H1 (cell line): ENCODE measurements around the gene MKX. TPM values are rescaled to one million over a fixed set of nuclear protein-coding genes. Genes with fewer than 3 reads are reported as not detected.
A peak's percentile ranks its signal among the peaks of the same experiment; 100 is the strongest.

Experiments used
- CTCF ChIA-PET: fragments of 300-600 bp; sonication (Branson Sonifier 250); formaldehyde crosslinking; loops from one replicate; lab custom pipeline; 2021; ENCODE audit not compliant: partially characterized antibody; lab: Charles Lee
- POLR2A ChIA-PET: fragments of 300-600 bp; sonication (Branson Sonifier 250); formaldehyde crosslinking; loops from one replicate; lab custom pipeline; 2021; ENCODE audit warnings: inconsistent platforms; ENCODE audit not compliant: partially characterized antibody; lab: Charles Lee
- DNase-seq, 2 experiments: peaks; one replicate each; pipeline versions ENCODE4 v3.0.0 to v3.0.0-alpha.2; 2010 to 2022; ENCODE audit warnings: low spot score in 2 of 2, low read depth in 1 of 2, mixed read lengths in 1 of 2
- FAIRE-seq: peaks from 2 replicates; lab custom pipeline; 2011; peaks lifted over from hg19 to GRCh38; lab: Jason Lieb, UNC
- H2AFZ ChIP-seq: 2 replicates; pipeline ENCODE4 v1.8.1; 2012; ENCODE audit warnings: low read length, inconsistent platforms
- H2AK5ac ChIP-seq: 2 replicates; pipeline ENCODE4 v1.6.1; 2013; ENCODE audit warnings: low read depth, low read length
- H2BK120ac ChIP-seq: replicated peaks from 2 replicates; pipeline ENCODE3; 2013; ENCODE audit warnings: low read depth, low read length, inconsistent platforms
- H2BK12ac ChIP-seq: 2 replicates; pipeline ENCODE4 v1.6.1; 2013; ENCODE audit warnings: low read depth, low read length
- H2BK15ac ChIP-seq: 2 replicates; pipeline ENCODE4 v1.6.1; 2013; ENCODE audit warnings: low read length
- H2BK20ac ChIP-seq: 2 replicates; pipeline ENCODE4 v1.6.1; 2013; ENCODE audit warnings: low read length
- H2BK5ac ChIP-seq: 2 replicates; pipeline ENCODE4 v1.6.1; 2013; ENCODE audit warnings: low read depth, low read length
- H3K14ac ChIP-seq: 2 replicates; pipeline ENCODE4 v1.6.1; 2013; ENCODE audit warnings: inconsistent platforms; ENCODE audit not compliant: insufficient read length
- H3K18ac ChIP-seq: 2 replicates; pipeline ENCODE4 v1.6.1; 2013; ENCODE audit warnings: low read length; ENCODE audit errors: extremely low read depth
- H3K23ac ChIP-seq: 2 replicates; pipeline ENCODE4 v1.6.1; 2013; ENCODE audit warnings: inconsistent platforms; ENCODE audit not compliant: insufficient read length
- H3K23me2 ChIP-seq: 2 replicates; pipeline ENCODE4 v1.6.1; 2013; ENCODE audit warnings: low read depth, low read length
- H3K27ac ChIP-seq: 2 replicates; pipeline ENCODE4 v1.6.1; 2011; ENCODE audit warnings: low read depth, low read length, inconsistent platforms
- H3K27me3 ChIP-seq, 4 experiments: replicated peaks in 1 of 4; 1 replicate in 1 of 4; 2 replicates in 3 of 4; pipeline versions ENCODE4 v1.6.1 to v1.8.1; 2011 to 2013; ENCODE audit warnings: low read length in 3 of 4, mild to moderate bottlenecking in 3 of 4, inconsistent platforms in 2 of 4, mixed read lengths in 2 of 4, moderate library complexity in 1 of 4; ENCODE audit not compliant: control insufficient read depth in 3 of 4, insufficient read depth in 3 of 4; ENCODE audit errors: extremely low read depth in 1 of 4
- H3K36me3 ChIP-seq, 4 experiments: 2 replicates each; pipeline versions ENCODE4 v1.6.1 to v1.8.1; 2011 to 2013; ENCODE audit warnings: mild to moderate bottlenecking in 4 of 4, low read length in 3 of 4, moderate library complexity in 2 of 4, control low read depth in 1 of 4, inconsistent platforms in 1 of 4; ENCODE audit not compliant: insufficient read depth in 4 of 4, control insufficient read depth in 2 of 4
- H3K4ac ChIP-seq: replicated peaks from 2 replicates; pipeline ENCODE3; 2013; ENCODE audit warnings: low read length, low read depth, mixed read lengths, inconsistent platforms; ENCODE audit not compliant: insufficient read length
- H3K4me1 ChIP-seq, 4 experiments: replicated peaks in 1 of 4; 1 replicate in 1 of 4; 2 replicates in 3 of 4; pipeline versions ENCODE4 v1.6.1 to v1.8.1; 2011 to 2013; ENCODE audit warnings: low read length in 3 of 4, inconsistent platforms in 2 of 4, mixed read lengths in 1 of 4; ENCODE audit not compliant: insufficient read depth in 4 of 4, control insufficient read depth in 3 of 4
- H3K4me2 ChIP-seq, 2 experiments: 2 replicates each; pipeline versions ENCODE4 v1.6.1 to v1.8.1; 2011 to 2013; ENCODE audit warnings: low read depth in 2 of 2, low read length in 2 of 2, control low read depth in 1 of 2, inconsistent platforms in 1 of 2, mild to moderate bottlenecking in 1 of 2; ENCODE audit not compliant: insufficient read depth in 1 of 2
- H3K4me3 ChIP-seq, 4 experiments: fragments of 200-600, 300-600 bp in 1 of 4; sonication (generic), shearing (Covaris generic), sonication (Bioruptor Twin) in 1 of 4; 2 replicates each; pipeline versions ENCODE4 v1.5.1 to v1.8.1; 2011 to 2016; ENCODE audit warnings: low read length in 4 of 4, low read depth in 3 of 4, control low read depth in 2 of 4, inconsistent platforms in 2 of 4, mild to moderate bottlenecking in 2 of 4, mixed read lengths in 1 of 4, moderate library complexity in 1 of 4; ENCODE audit not compliant: insufficient read depth in 2 of 4; ENCODE audit errors: extremely low read depth in 1 of 4
- H3K56ac ChIP-seq: replicated peaks from 2 replicates; pipeline ENCODE3; 2013; ENCODE audit warnings: low read depth, mild to moderate bottlenecking, mixed read lengths, low read length, inconsistent platforms; ENCODE audit not compliant: insufficient read length
- H3K79me1 ChIP-seq: 2 replicates; pipeline ENCODE4 v1.6.1; 2013; ENCODE audit warnings: low read depth, low read length, control low read depth
- H3K79me2 ChIP-seq, 2 experiments: 2 replicates each; pipeline versions ENCODE4 v1.6.1 to v1.8.1; 2012 to 2013; ENCODE audit warnings: low read length in 2 of 2, mild to moderate bottlenecking in 2 of 2, inconsistent platforms in 1 of 2; ENCODE audit not compliant: insufficient read depth in 2 of 2, control insufficient read depth in 1 of 2
- H3K9ac ChIP-seq, 4 experiments: replicated peaks in 1 of 4; 1 replicate in 1 of 4; 2 replicates in 3 of 4; pipeline versions ENCODE4 v1.6.1 to v1.8.1; 2011 to 2013; ENCODE audit warnings: low read depth in 3 of 4, low read length in 3 of 4, control low read depth in 2 of 4, mild to moderate bottlenecking in 2 of 4, moderate library complexity in 2 of 4, inconsistent platforms in 1 of 4; ENCODE audit errors: extremely low read depth in 1 of 4
- H3K9me3 ChIP-seq, 2 experiments: 2 replicates each; pipeline versions ENCODE4 v1.6.1 to v1.8.1; 2012 to 2013; ENCODE audit warnings: mild to moderate bottlenecking in 2 of 2, moderate library complexity in 2 of 2, control low read depth in 1 of 2, inconsistent platforms in 1 of 2, low read depth in 1 of 2, low read length in 1 of 2, mixed read lengths in 1 of 2; ENCODE audit not compliant: insufficient read depth in 2 of 2
- H4K20me1 ChIP-seq, 2 experiments: replicated peaks in 1 of 2; 2 replicates each; pipeline versions ENCODE3 to v1.8.1; 2011 to 2013; ENCODE audit warnings: inconsistent platforms in 2 of 2, low read length in 2 of 2, mild to moderate bottlenecking in 1 of 2; ENCODE audit not compliant: insufficient read depth in 2 of 2, control insufficient read depth in 1 of 2
- H4K5ac ChIP-seq: 2 replicates; pipeline ENCODE4 v1.6.1; 2013; ENCODE audit warnings: low read length, low read depth, mixed read lengths, inconsistent platforms; ENCODE audit not compliant: insufficient read length
- H4K8ac ChIP-seq: 2 replicates; pipeline ENCODE4 v1.8.0; 2013; ENCODE audit warnings: mild to moderate bottlenecking, moderate library complexity, low read length, inconsistent platforms; ENCODE audit not compliant: insufficient read depth; ENCODE audit errors: extremely low read depth
- H4K91ac ChIP-seq: replicated peaks from 2 replicates; pipeline ENCODE3; 2013; ENCODE audit warnings: low read length, mixed read lengths, inconsistent platforms; ENCODE audit not compliant: insufficient read length
- BCL11A ChIP-seq, 2 experiments: IDR thresholded peaks; one replicate each; pipeline ENCODE4 v1.6.1; 2011; ENCODE audit warnings: low read depth in 2 of 2, low read length in 2 of 2, mild to moderate bottlenecking in 2 of 2
- CTBP2 ChIP-seq: IDR thresholded peaks from 2 replicates; pipeline ENCODE4 v1.7.0; 2011; ENCODE audit warnings: borderline replicate concordance, mild to moderate bottlenecking, moderate library complexity, mixed read lengths, low read length; ENCODE audit not compliant: insufficient read depth, insufficient read length
- E2F6 ChIP-seq: IDR thresholded peaks from 2 replicates; pipeline ENCODE4 v1.6.1; 2012; ENCODE audit warnings: inconsistent platforms
- EZH2 ChIP-seq: fragments of 200-600 bp; sonication (generic); IDR thresholded peaks from 2 replicates; pipeline ENCODE4 v1.7.1; 2012; ENCODE audit warnings: low read depth, mild to moderate bottlenecking, moderate library complexity, low read length, inconsistent platforms; ENCODE audit not compliant: severe bottlenecking
- HDAC2 ChIP-seq, 2 experiments: fragments of 300-600 bp in 1 of 2; sonication (generic) in 1 of 2; IDR thresholded peaks; 2 replicates each; pipeline ENCODE4 v1.6.1; 2011 to 2012; ENCODE audit warnings: low read depth in 2 of 2, low read length in 2 of 2, mild to moderate bottlenecking in 2 of 2, moderate library complexity in 2 of 2, borderline replicate concordance in 1 of 2, inconsistent platforms in 1 of 2
- JUN ChIP-seq: IDR thresholded peaks from 2 replicates; pipeline ENCODE4 v1.6.1; 2011; ENCODE audit warnings: low read depth, mild to moderate bottlenecking, improper control_type of control experiment, low read length
- KDM5A ChIP-seq: fragments of 200-600 bp; IDR thresholded peaks from 2 replicates; pipeline ENCODE4 v1.7.1; 2012; ENCODE audit warnings: mild to moderate bottlenecking, low read length, inconsistent platforms, mixed read lengths
- SAP30 ChIP-seq: fragments of 300-600 bp; sonication (generic); IDR thresholded peaks from 2 replicates; pipeline ENCODE4 v1.7.1; 2012; ENCODE audit warnings: low read length, moderate library complexity, mild to moderate bottlenecking, inconsistent platforms; ENCODE audit not compliant: insufficient read depth, insufficient replicate concordance
- YY1 ChIP-seq: IDR thresholded peaks from 2 replicates; pipeline ENCODE4 v1.6.1; 2011; ENCODE audit warnings: low read depth, mild to moderate bottlenecking, low read length
- WGBS, 2 experiments: shearing (Covaris generic) in 1 of 2; methylation state at CpG; one replicate each; pipeline versions ENCODE4 v1.1.6 to v1.1.7; 2013 to 2015; ENCODE audit warnings: low lambda C conversion rate in 2 of 2, mixed read lengths in 2 of 2, inconsistent platforms in 1 of 2, low coverage in 1 of 2, missing lambda C conversion rate in 1 of 2; ENCODE audit not compliant: insufficient replicate concordance in 2 of 2, insufficient coverage in 1 of 2, insufficient read length in 1 of 2; ENCODE audit errors: extremely low coverage in 1 of 2, missing lambda C conversion rate in 1 of 2; 5-methylcytosine and 5-hydroxymethylcytosine counted together
- polyA plus RNA-seq, 7 experiments: library from polyadenylated mRNA; depleted of rRNA in 3 of 7; stranded (reverse) in 5 of 7; unstranded in 2 of 7; fragments of >200 nt in 5 of 7; fragments of 200-250 nt in 2 of 7; gene quantifications; 1 replicate in 5 of 7; 2 replicates in 1 of 7; 4 replicates in 1 of 7; pipeline versions ENCODE4 v1.2.1 to v1.2.3, GENCODE V29; 2011 to 2013; ENCODE audit warnings: missing spikeins in 2 of 7, mixed read lengths in 2 of 7
- total RNA-seq: library from RNA; stranded (reverse); fragmentation: NEBNext Ultra II Directional; extraction: Animal tissue kit (Norgen Biotek cat#: 25700); gene quantifications from 2 replicates; pipeline ENCODE4 v1.2.1, GENCODE V29; 2021

MKX gene
- total and polyA plus RNA-seq, 2 of the 8 experiments (the other 6 are each of a cell fraction or from before 2014, with no cell fraction given) = 0.21 to 1.3 TPM

- peak overlapping the region; percentile 51 to 80 (median 62) for H3K4me3 ChIP-seq
- no peak overlapping the region for H2BK120ac ChIP-seq
- H4K8ac ChIP-seq = peak overlapping the region; percentile 51; the same call in 1 of the 2 replicates
- H4K20me1 ChIP-seq = peaks cover 3 to 5% of the 10 kb centered on the region in 2 experiments
- DNase-seq (peak in 1 of 2 experiments; percentile 52), FAIRE-seq (no peak)
- H3K4me2 ChIP-seq = peak overlapping the region; percentile 96 to 99
- no peaks in the 10 kb centered on the region for H3K79me2 ChIP-seq
- H3K14ac ChIP-seq = no peak overlapping the region
- H2AFZ ChIP-seq = no peak overlapping the region
- H3K79me1 ChIP-seq = no peaks in the 10 kb centered on the region
- no peak overlapping the region for H4K91ac ChIP-seq
- 3% methylated on average over 58 of the region's 78 CpGs; no CpG with 5 or more reads in 1 of the 2 experiments for WGBS, 2 experiments
- H3K4me1 ChIP-seq = peaks cover 0 to 20% (median 16%) of the 10 kb centered on the region in 4 experiments; a peak in 6 of 7 replicates
- no peak overlapping the region for H4K5ac ChIP-seq
- no peak overlapping the region for H3K9ac ChIP-seq
- peak overlapping the region; percentile 32; the same call in 1 of the 2 replicates for H3K18ac ChIP-seq
- H3K9me3 ChIP-seq = no peaks in the 10 kb centered on the region
- H3K27me3 ChIP-seq = peaks cover 40 to 88% (median 74%) of the 10 kb centered on the region in 4 experiments
- no peak overlapping the region for H3K27ac ChIP-seq
- no peak overlapping the region for H2BK20ac ChIP-seq
- no peak overlapping the region for H2BK15ac ChIP-seq
- ChIA-PET POLR2A (interaction anchor here (0.6 to 0.7 kb wide), 2 partner anchors 551 to 672 kb away, joined by 3 read pairs; no protein-coding TSS in a partner anchor), CTCF (interaction anchor here (0.8 to 1.8 kb wide), 3 partner anchors 10 to 649 kb away, joined by 3 to 5 read pairs (median 4); no protein-coding TSS in a partner anchor)
- H3K36me3 ChIP-seq = no peaks in the 10 kb centered on the region
- peaks cover 41% of the 10 kb centered on the region for H3K23me2 ChIP-seq
- H3K23ac ChIP-seq = no peak overlapping the region
- no peak overlapping the region for H2BK5ac ChIP-seq
- H2BK12ac ChIP-seq = peak overlapping the region; percentile 33; the same call in 1 of the 2 replicates
- H2AK5ac ChIP-seq = no peak overlapping the region; the same call in 1 of the 2 replicates
- no peak overlapping the region for H3K4ac ChIP-seq
- no peak overlapping the region for H3K56ac ChIP-seq
- TF ChIP-seq CTBP2 (peak; percentile 11), HDAC2 (IDR thresholded peaks at IDR 0.05; ENCODE audit: borderline replicate concordance in 1 of 2, low read depth in 2 of 2, low read length in 2 of 2) (peak in 1 of 2 experiments; percentile 44; a peak in 1 of 4 replicates), EZH2 (peak; percentile 85), YY1 (no peak; the same call in 1 of the 2 replicates), E2F6 (no peak; the same call in 1 of the 2 replicates), BCL11A (IDR thresholded peaks at IDR 0.05; ENCODE audit: low read depth in 2 of 2, low read length in 2 of 2) (no peak), SAP30 (no peak), JUN (no peak), KDM5A (no peak)
These were observed 552 bp downstream of the MKX start for GRCh38 chr10:27744802-27745731.
